ENCODE results near the gene ASNS.

GRCh38 chr7:97859606-97860204 lies 12.5 kb downstream of the ASNS start:
- TF ChIP-seq SMAD3 (CRISPR knock-in tag; IDR thresholded peaks at IDR 0.05; ENCODE audit: borderline replicate concordance) (no peak), E2F1 (CRISPR knock-in tag; IDR thresholded peaks at IDR 0.05) (no peak), CTCF (IDR thresholded peaks at IDR 0.05) (no peak), TP53 (CRISPR knock-in tag; IDR thresholded peaks at IDR 0.05) (no peak), AFF4 (CRISPR knock-in tag; IDR thresholded peaks at IDR 0.05; ENCODE audit: borderline replicate concordance) (no peak), ZNF423 (CRISPR knock-in tag; IDR thresholded peaks at IDR 0.05) (no peak), HMGXB4 (CRISPR knock-in tag; IDR thresholded peaks at IDR 0.05) (no peak), ZBTB21 (CRISPR knock-in tag; IDR thresholded peaks at IDR 0.05; ENCODE audit: borderline replicate concordance) (no peak), MAX (CRISPR knock-in tag; IDR thresholded peaks at IDR 0.05) (no peak), ZNF671 (CRISPR knock-in tag; IDR thresholded peaks at IDR 0.05) (no peak), SP1 (CRISPR knock-in tag; conservative IDR thresholded peaks at IDR 0.05) (no peak)
- TF ChIP-seq, protein P1, sequence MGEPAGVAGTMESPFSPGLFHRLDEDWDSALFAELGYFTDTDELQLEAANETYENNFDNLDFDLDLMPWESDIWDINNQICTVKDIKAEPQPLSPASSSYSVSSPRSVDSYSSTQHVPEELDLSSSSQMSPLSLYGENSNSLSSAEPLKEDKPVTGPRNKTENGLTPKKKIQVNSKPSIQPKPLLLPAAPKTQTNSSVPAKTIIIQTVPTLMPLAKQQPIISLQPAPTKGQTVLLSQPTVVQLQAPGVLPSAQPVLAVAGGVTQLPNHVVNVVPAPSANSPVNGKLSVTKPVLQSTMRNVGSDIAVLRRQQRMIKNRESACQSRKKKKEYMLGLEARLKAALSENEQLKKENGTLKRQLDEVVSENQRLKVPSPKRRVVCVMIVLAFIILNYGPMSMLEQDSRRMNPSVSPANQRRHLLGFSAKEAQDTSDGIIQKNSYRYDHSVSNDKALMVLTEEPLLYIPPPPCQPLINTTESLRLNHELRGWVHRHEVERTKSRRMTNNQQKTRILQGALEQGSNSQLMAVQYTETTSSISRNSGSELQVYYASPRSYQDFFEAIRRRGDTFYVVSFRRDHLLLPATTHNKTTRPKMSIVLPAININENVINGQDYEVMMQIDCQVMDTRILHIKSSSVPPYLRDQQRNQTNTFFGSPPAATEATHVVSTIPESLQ (CRISPR knock-in tag; IDR thresholded peaks at IDR 0.05), result no peak
- TF ChIP-seq, protein P2, sequence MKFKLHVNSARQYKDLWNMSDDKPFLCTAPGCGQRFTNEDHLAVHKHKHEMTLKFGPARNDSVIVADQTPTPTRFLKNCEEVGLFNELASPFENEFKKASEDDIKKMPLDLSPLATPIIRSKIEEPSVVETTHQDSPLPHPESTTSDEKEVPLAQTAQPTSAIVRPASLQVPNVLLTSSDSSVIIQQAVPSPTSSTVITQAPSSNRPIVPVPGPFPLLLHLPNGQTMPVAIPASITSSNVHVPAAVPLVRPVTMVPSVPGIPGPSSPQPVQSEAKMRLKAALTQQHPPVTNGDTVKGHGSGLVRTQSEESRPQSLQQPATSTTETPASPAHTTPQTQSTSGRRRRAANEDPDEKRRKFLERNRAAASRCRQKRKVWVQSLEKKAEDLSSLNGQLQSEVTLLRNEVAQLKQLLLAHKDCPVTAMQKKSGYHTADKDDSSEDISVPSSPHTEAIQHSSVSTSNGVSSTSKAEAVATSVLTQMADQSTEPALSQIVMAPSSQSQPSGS (CRISPR knock-in tag; IDR thresholded peaks at IDR 0.05; ENCODE audit: borderline replicate concordance, low read depth), result no peak
- TF ChIP-seq, protein P3, sequence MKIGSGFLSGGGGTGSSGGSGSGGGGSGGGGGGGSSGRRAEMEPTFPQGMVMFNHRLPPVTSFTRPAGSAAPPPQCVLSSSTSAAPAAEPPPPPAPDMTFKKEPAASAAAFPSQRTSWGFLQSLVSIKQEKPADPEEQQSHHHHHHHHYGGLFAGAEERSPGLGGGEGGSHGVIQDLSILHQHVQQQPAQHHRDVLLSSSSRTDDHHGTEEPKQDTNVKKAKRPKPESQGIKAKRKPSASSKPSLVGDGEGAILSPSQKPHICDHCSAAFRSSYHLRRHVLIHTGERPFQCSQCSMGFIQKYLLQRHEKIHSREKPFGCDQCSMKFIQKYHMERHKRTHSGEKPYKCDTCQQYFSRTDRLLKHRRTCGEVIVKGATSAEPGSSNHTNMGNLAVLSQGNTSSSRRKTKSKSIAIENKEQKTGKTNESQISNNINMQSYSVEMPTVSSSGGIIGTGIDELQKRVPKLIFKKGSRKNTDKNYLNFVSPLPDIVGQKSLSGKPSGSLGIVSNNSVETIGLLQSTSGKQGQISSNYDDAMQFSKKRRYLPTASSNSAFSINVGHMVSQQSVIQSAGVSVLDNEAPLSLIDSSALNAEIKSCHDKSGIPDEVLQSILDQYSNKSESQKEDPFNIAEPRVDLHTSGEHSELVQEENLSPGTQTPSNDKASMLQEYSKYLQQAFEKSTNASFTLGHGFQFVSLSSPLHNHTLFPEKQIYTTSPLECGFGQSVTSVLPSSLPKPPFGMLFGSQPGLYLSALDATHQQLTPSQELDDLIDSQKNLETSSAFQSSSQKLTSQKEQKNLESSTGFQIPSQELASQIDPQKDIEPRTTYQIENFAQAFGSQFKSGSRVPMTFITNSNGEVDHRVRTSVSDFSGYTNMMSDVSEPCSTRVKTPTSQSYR (CRISPR knock-in tag; IDR thresholded peaks at IDR 0.05), result no peak
